Activated naive CD4-positive, alpha-beta T cell treated with anti-CD3 and anti-CD28 coated beads for 36 hours (primary cell): ENCODE data around the gene SORCS1. TPM values are rescaled to one million over a fixed set of nuclear protein-coding genes. Genes with fewer than 3 reads are reported as not detected.
"Not testable (repeated sequence)": the region's sequence is repeated elsewhere in the genome, so short reads cannot be mapped to it uniquely, and the experiment has no call there.

Experiments
- CTCF ChIA-PET: fragments of 350-600 bp; sonication (Branson Sonifier 250); formaldehyde crosslinking; loops from one replicate; lab custom pipeline; 2021; ENCODE audit warnings: antibody characterized with exemption; lab: Charles Lee
- DNase-seq: peaks from one replicate; pipeline ENCODE4 v3.0.0-alpha.2; 2020
- H3K27ac Mint-ChIP-seq: one replicate; pipeline ENCODE4 v1.8.0; 2021; ENCODE audit warnings: mild to moderate bottlenecking, mixed read lengths
- H3K27me3 Mint-ChIP-seq: one replicate; pipeline ENCODE4 v1.8.0; 2021; ENCODE audit warnings: low read depth, mixed read lengths
- H3K36me3 Mint-ChIP-seq: one replicate; pipeline ENCODE4 v1.8.0; 2021; ENCODE audit warnings: low read depth, mixed read lengths
- H3K4me1 Mint-ChIP-seq: one replicate; pipeline ENCODE4 v1.8.0; 2021; ENCODE audit warnings: low read depth, mixed read lengths
- H3K4me3 Mint-ChIP-seq: one replicate; pipeline ENCODE4 v1.8.0; 2021; ENCODE audit warnings: mild to moderate bottlenecking, moderate library complexity, mixed read lengths
- H3K9me3 Mint-ChIP-seq: one replicate; pipeline ENCODE4 v1.8.0; 2021; ENCODE audit warnings: mixed read lengths
- intact Hi-C: fragments of 100-400 bp; cut with micrococcal nuclease; formaldehyde crosslinking; loops from one replicate; pipeline ENCODE4 v1.15.1; 2023
- total RNA-seq, 2 experiments: library from RNA; stranded (reverse); gene quantifications; one replicate each; pipeline ENCODE4 v1.2.3, GENCODE V29; 2021

The SORCS1 gene
- total RNA-seq, 2 experiments from 2014 or later: not detected

- no peak for DNase-seq
- no peaks in the 10 kb centered on the region for H3K4me1 Mint-ChIP-seq
- H3K27ac Mint-ChIP-seq: no peak overlapping the region
- no peak overlapping the region for H3K4me3 Mint-ChIP-seq
- CTCF ChIA-PET: no interaction called here
- no peaks in the 10 kb centered on the region for H3K27me3 Mint-ChIP-seq
- no peaks in the 10 kb centered on the region for H3K36me3 Mint-ChIP-seq
- peaks cover 1% of the 10 kb centered on the region for H3K9me3 Mint-ChIP-seq
- intact Hi-C loops: no loop called here
These were observed 222.4 kb downstream of the SORCS1 start for GRCh38 chr10:106942035-106942662.

GRCh38 chr10:106941297-106942034 is 223.0 kb downstream of the SORCS1 start:
- intact Hi-C loops: no loop called here
- Mint-ChIP-seq H3K36me3 (no peaks in the 10 kb centered on the region), H3K27ac (no peak overlapping the region), H3K4me1 (no peaks in the 10 kb centered on the region), H3K9me3 (peaks cover 1% of the 10 kb centered on the region), H3K4me3 (no peak overlapping the region), H3K27me3 (no peaks in the 10 kb centered on the region)
- CTCF ChIA-PET: no interaction called here
- DNase-seq: no peak

DNA sequence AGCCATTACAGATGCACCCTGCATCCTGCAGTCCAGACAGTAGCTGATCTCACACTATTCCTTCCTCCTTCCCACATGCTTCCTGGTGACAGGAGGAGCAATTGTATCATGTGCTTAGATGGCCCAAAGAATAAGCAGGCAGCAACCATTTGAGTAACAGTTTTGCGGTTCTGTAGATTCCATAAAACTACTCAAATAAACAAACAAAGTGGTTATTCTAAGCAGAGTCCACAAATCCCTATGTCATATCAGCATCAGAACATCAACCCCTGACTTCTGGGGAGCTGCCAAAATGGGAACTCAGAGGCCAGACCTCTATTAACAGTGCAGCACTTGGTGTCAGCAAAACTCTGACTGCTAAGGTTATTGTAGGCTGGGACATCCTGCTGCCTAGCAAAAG is 226.0 kb downstream of the SORCS1 start:
- Mint-ChIP-seq H3K27ac (no peak overlapping the region), H3K36me3 (no peaks in the 10 kb centered on the region)
- intact Hi-C loops: no loop called here

GRCh38 chr10:106935978-106936451 is 228.5 kb downstream of the SORCS1 start:
- Mint-ChIP-seq H3K36me3 (no peaks in the 10 kb centered on the region), H3K27me3 (no peaks in the 10 kb centered on the region), H3K4me3 (no peak overlapping the region), H3K27ac (no peak overlapping the region), H3K4me1 (no peaks in the 10 kb centered on the region), H3K9me3 (peaks cover 1% of the 10 kb centered on the region)
- no peak for DNase-seq
- CTCF ChIA-PET: no interaction called here
- intact Hi-C loops: no loop called here

More for the DNA sequence above, 226.0 kb downstream of the SORCS1 start:
- Mint-ChIP-seq H3K4me3 (no peak overlapping the region), H3K27me3 (no peaks in the 10 kb centered on the region), H3K9me3 (peaks cover 1% of the 10 kb centered on the region), H3K4me1 (no peaks in the 10 kb centered on the region)
- DNase-seq: no peak
- CTCF ChIA-PET: no interaction called here

DNA sequence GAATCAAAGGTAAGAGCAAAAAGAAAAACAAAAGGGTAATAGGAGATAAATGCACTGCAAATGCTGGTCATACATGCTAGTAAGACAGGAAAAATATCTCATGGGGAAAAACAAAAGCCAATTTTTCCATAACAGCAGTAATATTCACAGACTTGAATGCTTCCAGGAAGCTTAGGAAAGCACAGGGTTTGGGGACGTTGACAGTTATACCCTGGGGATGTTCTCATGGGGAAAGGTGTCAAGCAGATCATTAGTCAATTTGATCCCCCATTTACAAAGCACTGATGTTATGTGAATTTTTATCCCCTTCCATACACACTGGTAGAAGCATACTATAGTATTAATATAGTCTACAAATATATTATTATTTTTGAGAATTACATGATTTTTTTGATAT is 232.7 kb downstream of the SORCS1 start:
- intact Hi-C loops: no loop called here

DNA sequence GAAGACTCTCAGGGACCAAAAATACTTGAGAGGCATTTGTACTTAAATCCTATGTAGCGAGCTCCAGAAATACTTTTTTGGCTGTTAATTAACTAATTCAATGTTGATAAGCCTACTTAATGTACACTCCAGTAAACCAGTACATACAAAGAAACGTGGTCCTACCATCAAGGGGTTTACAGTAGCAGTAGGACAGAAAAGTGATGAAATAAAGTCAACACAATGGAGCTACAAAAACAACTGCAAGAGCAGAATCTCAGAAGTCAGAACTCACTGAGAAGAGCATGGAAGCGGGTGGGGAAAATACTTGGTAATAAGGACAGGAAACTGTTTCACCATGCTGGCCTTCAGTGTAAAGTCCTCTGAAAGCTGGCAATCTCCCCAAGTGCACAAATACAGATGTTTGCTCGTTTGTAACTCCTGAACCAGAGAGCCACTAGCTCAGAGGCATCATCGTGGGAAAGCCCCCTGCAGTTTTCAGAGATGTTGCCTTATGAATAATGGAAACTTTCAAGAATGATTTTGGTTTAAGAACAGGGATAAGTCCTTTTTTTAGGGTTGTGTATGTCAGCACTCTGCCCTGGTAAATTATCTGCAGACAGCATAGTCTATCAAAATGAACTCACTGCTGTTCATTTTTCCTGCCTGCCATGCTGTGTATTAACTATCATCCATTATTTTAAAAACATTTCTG is 233.2 kb downstream of the SORCS1 start:
- Mint-ChIP-seq H3K36me3 (no peaks in the 10 kb centered on the region), H3K4me1 (no peaks in the 10 kb centered on the region), H3K4me3 (no peak overlapping the region), H3K9me3 (no peaks in the 10 kb centered on the region), H3K27me3 (no peaks in the 10 kb centered on the region), H3K27ac (no peak overlapping the region)
- no peak for DNase-seq
- CTCF ChIA-PET: interaction anchor here (0.6 kb wide), 1 partner anchor 37 kb away, joined by 3 read pairs; no protein-coding TSS in a partner anchor
- intact Hi-C loops: no loop called here

More for the DNA sequence above, 232.7 kb downstream of the SORCS1 start:
- CTCF ChIA-PET: interaction anchor here (0.6 kb wide), 1 partner anchor 37 kb away, joined by 3 read pairs; no protein-coding TSS in a partner anchor
- Mint-ChIP-seq H3K36me3 (no peaks in the 10 kb centered on the region), H3K9me3 (no peaks in the 10 kb centered on the region), H3K27me3 (no peaks in the 10 kb centered on the region), H3K4me3 (no peak overlapping the region), H3K27ac (no peak overlapping the region), H3K4me1 (no peaks in the 10 kb centered on the region)
- DNase-seq: no peak

DNA sequence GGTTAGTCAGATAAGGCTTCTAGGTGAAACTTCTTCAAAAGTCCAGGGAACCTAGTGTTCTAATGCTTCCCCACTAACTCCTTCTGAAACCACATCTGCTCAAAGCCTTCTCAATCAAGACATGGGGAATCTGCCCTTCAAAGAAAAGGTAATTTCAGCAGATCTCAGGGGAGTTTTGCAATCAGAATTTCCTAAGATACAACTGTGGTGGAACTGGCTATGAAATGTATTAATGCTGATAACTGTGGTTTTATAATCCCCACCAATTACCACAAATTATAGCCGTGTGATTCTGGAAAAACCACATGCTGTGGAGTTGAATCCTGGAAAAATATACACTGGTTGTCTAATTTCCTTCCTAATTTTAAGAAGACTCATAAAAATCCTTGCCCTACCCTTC is 233.8 kb downstream of the SORCS1 start:
- DNase-seq: no peak
- H3K27ac Mint-ChIP-seq: no peak overlapping the region
- H3K9me3 Mint-ChIP-seq: no peaks in the 10 kb centered on the region
- intact Hi-C loops: no loop called here
- no peaks in the 10 kb centered on the region for H3K4me1 Mint-ChIP-seq
- H3K36me3 Mint-ChIP-seq: no peaks in the 10 kb centered on the region
- CTCF ChIA-PET: no interaction called here
- no peaks in the 10 kb centered on the region for H3K27me3 Mint-ChIP-seq
- no peak overlapping the region for H3K4me3 Mint-ChIP-seq

GRCh38 chr10:106929291-106929895 is 235.1 kb downstream of the SORCS1 start:
- no peaks in the 10 kb centered on the region for H3K4me1 Mint-ChIP-seq
- no peak overlapping the region for H3K27ac Mint-ChIP-seq
- H3K4me3 Mint-ChIP-seq: no peak overlapping the region
- no peaks in the 10 kb centered on the region for H3K27me3 Mint-ChIP-seq
- no peaks in the 10 kb centered on the region for H3K36me3 Mint-ChIP-seq
- H3K9me3 Mint-ChIP-seq: no peaks in the 10 kb centered on the region
- DNase-seq: no peak
- intact Hi-C loops: no loop called here
- CTCF ChIA-PET: no interaction called here

- intact Hi-C loops, DNase-seq, H3K4me3 Mint-ChIP-seq, H3K9me3 Mint-ChIP-seq, H3K27ac Mint-ChIP-seq, H3K36me3 Mint-ChIP-seq, CTCF ChIA-PET, H3K4me1 Mint-ChIP-seq, H3K27me3 Mint-ChIP-seq: not testable (repeated sequence)
These were observed 236.4 kb downstream of the SORCS1 start for GRCh38 chr10:106928151-106928550.

DNA sequence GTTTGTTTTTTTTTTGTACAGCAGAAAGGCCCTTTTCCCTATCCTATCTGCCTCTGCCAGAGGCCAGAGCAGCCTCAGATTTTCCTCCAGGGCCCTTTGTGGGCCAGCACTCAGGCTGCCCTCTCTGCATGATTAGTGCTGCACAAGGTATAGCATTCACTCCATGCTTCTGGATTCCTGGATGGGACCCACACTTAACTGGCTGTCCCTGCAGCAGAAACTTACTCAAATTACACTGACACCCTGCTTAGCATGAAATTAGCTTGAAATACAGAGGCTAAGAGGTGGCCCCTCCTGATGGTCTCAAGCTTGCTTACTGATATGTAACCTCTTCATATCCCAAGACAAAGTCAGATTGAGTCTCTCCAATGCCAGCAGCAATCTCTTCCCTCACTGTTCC is 239.3 kb downstream of the SORCS1 start:
- Mint-ChIP-seq H3K4me1 (no peaks in the 10 kb centered on the region), H3K27ac (no peak overlapping the region), H3K36me3 (no peaks in the 10 kb centered on the region), H3K27me3 (no peaks in the 10 kb centered on the region), H3K9me3 (no peaks in the 10 kb centered on the region), H3K4me3 (no peak overlapping the region)
- no peak for DNase-seq
- CTCF ChIA-PET: no interaction called here
- intact Hi-C loops: no loop called here

DNA sequence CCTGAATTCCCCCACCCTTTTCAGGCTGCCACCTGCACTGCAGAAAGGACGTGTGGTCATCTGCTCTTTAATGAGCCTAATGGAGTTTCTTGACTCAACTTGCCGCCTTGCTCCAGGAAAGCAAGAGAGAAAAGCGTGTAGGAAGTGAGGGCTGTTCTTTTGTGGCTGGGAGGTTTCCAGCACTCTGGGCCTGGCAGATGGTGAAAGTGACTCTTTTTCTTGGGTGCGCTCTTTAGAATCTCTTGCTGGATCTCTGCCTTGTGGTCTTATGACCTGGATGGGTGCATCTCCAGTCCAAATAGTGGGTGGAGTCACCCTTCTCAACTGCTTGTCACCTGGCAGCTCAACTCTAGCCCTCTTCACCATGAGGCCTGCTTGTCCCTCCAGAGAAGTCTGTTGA is 244.0 kb downstream of the SORCS1 start:
- no peaks in the 10 kb centered on the region for H3K4me1 Mint-ChIP-seq
- no peaks in the 10 kb centered on the region for H3K27me3 Mint-ChIP-seq
- H3K9me3 Mint-ChIP-seq: no peaks in the 10 kb centered on the region
- no peak for DNase-seq
- CTCF ChIA-PET: no interaction called here
- intact Hi-C loops: no loop called here
- H3K36me3 Mint-ChIP-seq: no peaks in the 10 kb centered on the region
- no peak overlapping the region for H3K27ac Mint-ChIP-seq
- no peak overlapping the region for H3K4me3 Mint-ChIP-seq

- Mint-ChIP-seq H3K27me3 (no peaks in the 10 kb centered on the region), H3K36me3 (no peaks in the 10 kb centered on the region), H3K27ac (no peak overlapping the region), H3K4me1 (no peaks in the 10 kb centered on the region), H3K9me3 (no peaks in the 10 kb centered on the region), H3K4me3 (no peak overlapping the region)
- CTCF ChIA-PET: no interaction called here
- DNase-seq: no peak
- intact Hi-C loops: no loop called here
These were observed 244.6 kb downstream of the SORCS1 start for GRCh38 chr10:106919871-106920282.
